Stimulated activated naive CD8-positive, alpha-beta T cell treated with anti-CD3 and anti-CD28 coated beads, Interleukin-15, Interleukin-2, amounts not matched to agents 100 U/mL and 50 U/mL, for 24 hours (primary cell): Measurements from ENCODE around the gene VPS37D.
A peak's percentile ranks its signal among the peaks of the same experiment; 100 is the strongest.
"Not testable (repeated sequence)": the region's sequence is repeated elsewhere in the genome, so short reads cannot be mapped to it uniquely, and the experiment has no call there.

Source experiments
- ATAC-seq: fragments of 150-1000 bp; cut with Tn5 transposase; one replicate; pipeline ENCODE4 v1.10.0; 2021
- DNase-seq: peaks from one replicate; pipeline ENCODE4 v3.0.0; 2021

VPS37D gene

GRCh38 chr7:73646785-73647724, 20.6 kb upstream of the VPS37D start:
- DNase-seq (no peak), ATAC-seq (no peak)

- ATAC-seq (peak; percentile 57), DNase-seq (peak; percentile 42)
Measured at GRCh38 chr7:73647725-73648592, 19.7 kb upstream of the VPS37D start.

- DNase-seq = no peak
- ATAC-seq = no peak
Measured at GRCh38 chr7:73648593-73649332, 18.9 kb upstream of the VPS37D start.

GRCh38 chr7:73649576-73649975, 18.1 kb upstream of the VPS37D start:
- ATAC-seq (no peak), DNase-seq (no peak)

GRCh38 chr7:73650524-73650923, 17.1 kb upstream of the VPS37D start:
- no peak for DNase-seq
- ATAC-seq = no peak

- ATAC-seq (no peak), DNase-seq (no peak)
Measured at GRCh38 chr7:73652541-73652949, 15.1 kb upstream of the VPS37D start.

GRCh38 chr7:73655309-73655708, 12.3 kb upstream of the VPS37D start:
- not testable (repeated sequence) for DNase-seq, ATAC-seq

- no peak for DNase-seq
- no peak for ATAC-seq
Measured at GRCh38 chr7:73659983-73660382, 7.6 kb upstream of the VPS37D start.

GRCh38 chr7:73660594-73660993, 7.0 kb upstream of the VPS37D start:
- not testable (repeated sequence) for DNase-seq, ATAC-seq

GRCh38 chr7:73663033-73663432, 4.6 kb upstream of the VPS37D start:
- ATAC-seq (no peak), DNase-seq (no peak)

- DNase-seq = no peak
- ATAC-seq = no peak
Measured at GRCh38 chr7:73668103-73668885, 663 bp downstream of the VPS37D start.

GRCh38 chr7:73668886-73669230, 1.2 kb downstream of the VPS37D start:
- ATAC-seq (no peak), DNase-seq (no peak)

- DNase-seq = no peak
- no peak for ATAC-seq
Measured at GRCh38 chr7:73669288-73669701, 1.7 kb downstream of the VPS37D start.

- ATAC-seq (no peak), DNase-seq (no peak)
Measured at GRCh38 chr7:73669858-73670385, 2.3 kb downstream of the VPS37D start.

GRCh38 chr7:73671322-73671661, 3.7 kb downstream of the VPS37D start:
- DNase-seq = no peak

GRCh38 chr7:73671857-73672445, 4.3 kb downstream of the VPS37D start:
- ATAC-seq = no peak
- DNase-seq = no peak

More at GRCh38 chr7:73671322-73671661, 3.7 kb downstream of the VPS37D start:
- ATAC-seq = no peak

GRCh38 chr7:73674468-73675124, 7.0 kb downstream of the VPS37D start:
- ATAC-seq (no peak), DNase-seq (no peak)

GRCh38 chr7:73676062-73676461, 8.4 kb downstream of the VPS37D start:
- ATAC-seq, DNase-seq: not testable (repeated sequence)

GRCh38 chr7:73678862-73679261, 11.2 kb downstream of the VPS37D start:
- ATAC-seq (no peak), DNase-seq (no peak)

- no peak for ATAC-seq
- no peak for DNase-seq
Measured at GRCh38 chr7:73679709-73680108, 12.1 kb downstream of the VPS37D start.
